B cell (primary cell): Measurements from ENCODE around the gene SNTG2. TPM values are rescaled to one million over a fixed set of nuclear protein-coding genes. Genes with fewer than 3 reads are reported as not detected.

ENCODE experiments used
- ATAC-seq: fragments of 200-7000 bp; cut with Tn5 transposase; one replicate; pipeline ENCODE4 v1.10.0; 2021; ENCODE audit warnings: low read depth, mild to moderate bottlenecking, moderate number of reproducible peaks, moderate library complexity
- CTCF ChIA-PET: fragments of 350-600 bp; sonication (Branson Sonifier 250); formaldehyde crosslinking; loops from one replicate; lab custom pipeline; 2021; ENCODE audit warnings: antibody characterized with exemption, inconsistent platforms; lab: Charles Lee
- POLR2A ChIA-PET: fragments of 350-600 bp; sonication (Branson Sonifier 250); formaldehyde crosslinking; loops from one replicate; lab custom pipeline; 2021; ENCODE audit warnings: antibody characterized with exemption; lab: Charles Lee
- DNase-seq: peaks from one replicate; pipeline ENCODE4 v3.0.0; 2013
- H2AFZ ChIP-seq: 2 replicates; pipeline ENCODE4 v1.6.1; 2012; ENCODE audit warnings: mild to moderate bottlenecking, low read depth, low read length; ENCODE audit not compliant: insufficient read depth, poor library complexity, severe bottlenecking
- H3K27ac ChIP-seq, 2 donors: 1 replicate in 1 of 2; 2 replicates in 1 of 2; pipeline ENCODE4 v1.5.1; 2012 to 2013; ENCODE audit warnings: low read length in 2 of 2, mild to moderate bottlenecking in 2 of 2, moderate library complexity in 1 of 2
- H3K27me3 ChIP-seq, 4 experiments: fragments of 200-600 bp in 1 of 4; sonication (generic) in 1 of 4; replicated peaks in 1 of 4; 1 replicate in 2 of 4; 2 replicates in 2 of 4; pipeline versions ENCODE4 v1.6.1 to v1.7.0; 2013 to 2016; ENCODE audit warnings: low read length in 3 of 4, mild to moderate bottlenecking in 2 of 4, mixed read lengths in 1 of 4, moderate library complexity in 1 of 4; ENCODE audit not compliant: insufficient read depth in 4 of 4, control insufficient read depth in 3 of 4; ENCODE audit errors: control extremely low read depth in 1 of 4
- H3K36me3 ChIP-seq, 2 experiments: replicated peaks in 1 of 2; 1 replicate in 1 of 2; 2 replicates in 1 of 2; pipeline versions ENCODE4 v1.6.1 to v1.7.1; 2013; ENCODE audit warnings: low read length in 1 of 2; ENCODE audit not compliant: insufficient read depth in 2 of 2, control insufficient read depth in 1 of 2; ENCODE audit errors: control extremely low read depth in 1 of 2, extremely low read depth in 1 of 2
- H3K4me1 ChIP-seq, 2 donors: fragments of 200-600 bp in 1 of 2; sonication (generic) in 1 of 2; 1 replicate in 1 of 2; 2 replicates in 1 of 2; pipeline versions ENCODE4 v1.5.1 to v1.6.1; 2013 to 2017; ENCODE audit warnings: low read length in 2 of 2; ENCODE audit not compliant: control insufficient read depth in 2 of 2, insufficient read depth in 2 of 2
- H3K4me2 ChIP-seq: replicated peaks from 2 replicates; pipeline ENCODE3; 2012; ENCODE audit warnings: mild to moderate bottlenecking, low read depth, low read length; ENCODE audit not compliant: poor library complexity, severe bottlenecking
- H3K4me3 ChIP-seq, 5 experiments: fragments of 200-600 bp in 1 of 5; sonication (generic) in 1 of 5; 1 replicate in 3 of 5; 2 replicates in 2 of 5; pipeline versions ENCODE4 v1.5.1 to v1.7.0; 2011 to 2016; ENCODE audit warnings: low read length in 4 of 5, mild to moderate bottlenecking in 4 of 5, low read depth in 2 of 5, control low read depth in 1 of 5, moderate library complexity in 1 of 5; ENCODE audit not compliant: insufficient read depth in 1 of 5; ENCODE audit errors: control extremely low read depth in 1 of 5, extremely low read depth in 1 of 5
- H3K79me2 ChIP-seq: fragments of 200-600 bp; sonication (generic); one replicate; pipeline ENCODE4 v1.6.0; 2016; ENCODE audit warnings: low read length; ENCODE audit not compliant: control insufficient read depth, insufficient read depth
- H3K9ac ChIP-seq: fragments of 200-600 bp; sonication (generic); 2 replicates; pipeline ENCODE4 v1.6.1; 2017; ENCODE audit warnings: mild to moderate bottlenecking, low read length, moderate library complexity
- H3K9me3 ChIP-seq, 3 donors: one replicate each; pipeline versions ENCODE4 v1.6.1 to v1.7.1; 2013; ENCODE audit warnings: low read length in 2 of 3; ENCODE audit not compliant: control insufficient read depth in 2 of 3, insufficient read depth in 1 of 3; ENCODE audit errors: control extremely low read depth in 1 of 3
- H4K20me1 ChIP-seq: 2 replicates; pipeline ENCODE4 v1.6.0; 2012; ENCODE audit warnings: mild to moderate bottlenecking, low read length; ENCODE audit not compliant: insufficient read depth, control insufficient read depth, poor library complexity, severe bottlenecking
- H3K27ac Mint-ChIP-seq: one replicate; pipeline ENCODE4 v1.8.0; 2021; ENCODE audit warnings: mixed read lengths
- H3K27me3 Mint-ChIP-seq: one replicate; pipeline ENCODE4 v1.8.0; 2021; ENCODE audit warnings: mixed read lengths
- H3K4me1 Mint-ChIP-seq: one replicate; pipeline ENCODE4 v1.8.0; 2021; ENCODE audit warnings: mixed read lengths
- H3K4me3 Mint-ChIP-seq: one replicate; pipeline ENCODE4 v1.8.0; 2021; ENCODE audit warnings: mixed read lengths
- H3K9me3 Mint-ChIP-seq: one replicate; pipeline ENCODE4 v1.8.0; 2022; ENCODE audit warnings: mixed read lengths; ENCODE audit not compliant: insufficient read depth
- EZH2 ChIP-seq: IDR thresholded peaks from 2 replicates; pipeline ENCODE4 v1.6.1; 2012; ENCODE audit warnings: borderline replicate concordance, low read depth, mild to moderate bottlenecking, moderate library complexity, low read length; ENCODE audit not compliant: insufficient read depth, poor library complexity, severe bottlenecking
- WGBS: methylation state at CpG from one replicate; pipeline ENCODE4 v1.1.5; 2013; ENCODE audit warnings: missing lambda C conversion rate; ENCODE audit not compliant: insufficient coverage; 5-methylcytosine and 5-hydroxymethylcytosine counted together
- intact Hi-C: fragments of 100-400 bp; cut with micrococcal nuclease; formaldehyde crosslinking; loops from one replicate; pipeline ENCODE4 v1.10.0; 2022
- polyA plus RNA-seq: library from polyadenylated mRNA; depleted of rRNA; stranded (reverse); fragments of >200 nt; gene quantifications from 2 replicates; pipeline ENCODE4 v1.2.3, GENCODE V29; 2012
- total RNA-seq, 2 donors: library from RNA; stranded (reverse); fragments of 120-200 nt in 1 of 2; gene quantifications; 1 replicate in 1 of 2; 2 replicates in 1 of 2; pipeline versions ENCODE4 v1.2.3 to v1.2.4, GENCODE V29; 2013 to 2022
- TF ChIP-seq, protein P1 (sequence below): fragments of 200-600 bp; IDR thresholded peaks from one replicate; pipeline ENCODE4 v1.8.0; 2022; ENCODE audit warnings: antibody characterized with exemption, mild to moderate bottlenecking

SNTG2 gene
- total and polyA plus RNA-seq, 2 donors (not counting 1 experiment from before 2014, with no cell fraction given) = 2.1 to 2.4 TPM

DNA sequence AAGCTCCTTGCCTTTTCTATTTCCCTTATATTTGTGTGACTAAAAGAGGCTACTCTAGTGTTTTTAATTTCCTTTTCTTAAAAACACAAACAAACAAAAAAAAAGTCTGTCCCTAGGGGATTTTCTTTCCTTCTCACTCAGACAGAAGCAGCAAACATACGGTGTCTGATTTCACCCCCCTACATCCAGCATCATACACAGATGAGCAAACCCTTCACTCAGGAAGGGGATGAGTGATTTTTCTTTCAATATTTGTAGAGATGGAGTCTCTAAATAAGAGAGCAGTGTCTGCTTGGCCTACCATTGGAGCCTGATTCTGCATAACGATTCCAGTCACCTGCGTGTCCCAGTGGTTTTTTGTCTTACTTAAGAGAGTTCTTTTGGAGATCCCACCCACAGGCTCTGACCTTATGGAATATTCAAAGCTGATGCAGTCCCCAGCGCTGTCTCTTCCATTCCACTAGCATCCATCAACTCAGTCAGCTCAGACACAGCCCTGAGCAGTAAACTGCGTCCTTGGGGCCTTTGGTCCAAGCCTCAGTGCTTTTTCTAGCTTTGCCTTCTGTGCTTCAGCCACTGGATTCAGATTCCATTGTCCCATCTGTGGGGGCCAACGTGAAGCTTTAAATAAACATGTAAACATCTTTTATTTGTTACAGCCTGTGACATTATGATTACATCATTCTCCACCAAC lies 410.1 kb downstream of the SNTG2 start:
- Mint-ChIP-seq H3K9me3 (peaks cover 3% of the 10 kb centered on the region), H3K4me1 (no peaks in the 10 kb centered on the region), H3K27me3 (peaks cover 4% of the 10 kb centered on the region), H3K4me3 (no peak overlapping the region), H3K27ac (no peak overlapping the region)
- H3K4me1 ChIP-seq = peaks cover 0 to 3% of the 10 kb centered on the region in 2 donors
- no peak overlapping the region for H3K27ac ChIP-seq
- no peak for TF ChIP-seq EZH2
- TF ChIP-seq, protein P1, sequence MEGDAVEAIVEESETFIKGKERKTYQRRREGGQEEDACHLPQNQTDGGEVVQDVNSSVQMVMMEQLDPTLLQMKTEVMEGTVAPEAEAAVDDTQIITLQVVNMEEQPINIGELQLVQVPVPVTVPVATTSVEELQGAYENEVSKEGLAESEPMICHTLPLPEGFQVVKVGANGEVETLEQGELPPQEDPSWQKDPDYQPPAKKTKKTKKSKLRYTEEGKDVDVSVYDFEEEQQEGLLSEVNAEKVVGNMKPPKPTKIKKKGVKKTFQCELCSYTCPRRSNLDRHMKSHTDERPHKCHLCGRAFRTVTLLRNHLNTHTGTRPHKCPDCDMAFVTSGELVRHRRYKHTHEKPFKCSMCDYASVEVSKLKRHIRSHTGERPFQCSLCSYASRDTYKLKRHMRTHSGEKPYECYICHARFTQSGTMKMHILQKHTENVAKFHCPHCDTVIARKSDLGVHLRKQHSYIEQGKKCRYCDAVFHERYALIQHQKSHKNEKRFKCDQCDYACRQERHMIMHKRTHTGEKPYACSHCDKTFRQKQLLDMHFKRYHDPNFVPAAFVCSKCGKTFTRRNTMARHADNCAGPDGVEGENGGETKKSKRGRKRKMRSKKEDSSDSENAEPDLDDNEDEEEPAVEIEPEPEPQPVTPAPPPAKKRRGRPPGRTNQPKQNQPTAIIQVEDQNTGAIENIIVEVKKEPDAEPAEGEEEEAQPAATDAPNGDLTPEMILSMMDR = no peak
- ATAC-seq = no peak
- no peak overlapping the region for H3K4me3 ChIP-seq
- no peaks in the 10 kb centered on the region for H3K27me3 ChIP-seq
- DNase-seq = no peak
- no peaks in the 10 kb centered on the region for H3K36me3 ChIP-seq
- peaks cover 0 to 3% (median 1%) of the 10 kb centered on the region in 3 donors for H3K9me3 ChIP-seq
- no peaks in the 10 kb centered on the region for H4K20me1 ChIP-seq
- 73% methylated on average over 2 of the region's 6 CpGs for WGBS
- no peak overlapping the region for H3K9ac ChIP-seq
- H3K4me2 ChIP-seq = no peak overlapping the region
- CTCF ChIA-PET = no interaction called here
- no peak overlapping the region for H2AFZ ChIP-seq
- no peaks in the 10 kb centered on the region for H3K79me2 ChIP-seq
- intact Hi-C loops = no loop called here
- POLR2A ChIA-PET = no interaction called here

DNA sequence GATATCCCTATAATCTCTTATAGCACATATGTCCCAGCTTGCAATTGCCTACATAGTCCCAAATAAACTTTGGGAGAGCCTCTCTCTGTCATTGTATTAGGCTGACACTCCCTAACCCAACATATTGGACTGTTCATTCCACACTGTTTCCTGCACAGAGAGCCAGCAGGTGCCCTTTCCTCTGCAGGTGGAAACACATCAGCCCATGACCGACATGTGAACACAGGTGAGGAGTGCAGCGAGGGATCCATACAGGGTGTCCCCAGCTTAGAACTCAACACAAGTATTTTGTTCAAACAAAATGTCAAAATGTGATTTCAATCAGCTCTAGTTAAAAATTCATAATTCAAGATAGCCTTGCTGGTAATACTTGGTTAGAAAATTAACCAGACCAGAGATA lies 412.7 kb downstream of the SNTG2 start:
- ChIA-PET CTCF (no interaction called here), POLR2A (no interaction called here)
- no peak overlapping the region for H3K4me3 Mint-ChIP-seq
- Histone ChIP-seq H3K4me3 (no peak overlapping the region), H3K4me2 (no peak overlapping the region), H3K4me1 (peaks cover 9 to 10% of the 10 kb centered on the region in 2 donors), H3K36me3 (no peaks in the 10 kb centered on the region), H3K27ac (no peak overlapping the region), H3K9ac (no peak overlapping the region), H4K20me1 (no peaks in the 10 kb centered on the region), H3K27me3 (no peaks in the 10 kb centered on the region), H3K9me3 (peaks cover 0 to 3% (median 1%) of the 10 kb centered on the region in 3 donors), H2AFZ (no peak overlapping the region), H3K79me2 (no peaks in the 10 kb centered on the region)
- peaks cover 5% of the 10 kb centered on the region for H3K4me1 Mint-ChIP-seq
- TF ChIP-seq, protein P1 = no peak
- TF ChIP-seq EZH2 = no peak
- no peak for DNase-seq
- no CpG with 5 or more reads among the region's 2 CpGs for WGBS
- H3K27ac Mint-ChIP-seq = no peak overlapping the region
- ATAC-seq = no peak
- no peaks in the 10 kb centered on the region for H3K9me3 Mint-ChIP-seq
- H3K27me3 Mint-ChIP-seq = peaks cover 3% of the 10 kb centered on the region
- intact Hi-C loops = no loop called here
